Measurements from ENCODE around the gene H3-3A. TPM values are rescaled to one million over a fixed set of nuclear protein-coding genes. Genes with fewer than 3 reads are reported as not detected.
A peak's percentile ranks its signal among the peaks of the same experiment; 100 is the strongest.

H3-3A gene
- total and polyA plus RNA-seq, 8 donors = 444 to 1,270 (median 1,187) TPM

DNA sequence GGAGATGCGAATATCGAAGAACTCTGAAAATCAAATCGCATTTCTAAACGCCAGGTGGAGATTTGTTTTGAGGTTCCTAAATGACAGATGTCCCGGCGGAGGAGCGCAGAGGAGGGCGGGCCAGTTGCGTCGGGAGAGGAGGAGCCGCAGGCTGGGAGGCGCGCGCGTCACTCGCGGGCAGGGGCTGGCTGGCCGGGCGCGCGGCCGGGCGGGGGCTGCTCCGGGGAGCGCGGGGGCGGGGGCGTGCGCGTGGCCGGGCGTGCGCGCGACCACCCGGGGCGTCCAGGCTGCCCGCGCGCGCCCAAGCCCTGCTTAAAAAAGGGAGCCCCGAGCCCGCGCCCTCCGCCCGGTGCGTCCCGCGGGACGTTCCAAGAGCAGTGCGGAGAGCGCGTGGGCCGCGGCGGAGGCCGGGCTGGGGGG lies 47.3 kb downstream of the H3-3A start:
- Histone ChIP-seq H3K27me3 (no peaks in the 10 kb centered on the region), H3K27ac (peak overlapping the region; percentile 96 to 98), H3K4me3 (peak overlapping the region; percentile 60 to 69), H3K9me3 (no peaks in the 10 kb centered on the region), H3K36me3 (no peaks in the 10 kb centered on the region), H3K4me1 (peaks cover 5 to 24% of the 10 kb centered on the region in 2 donors)
- intact Hi-C loops (cut with DNase I) = no loop called here
- ATAC-seq (peak; percentile 93), DNase-seq (peak; percentile 87 to 94 (median 92))
- no peak for TF ChIP-seq CTCF (IDR thresholded peaks at IDR 0.05)

- Histone ChIP-seq H3K27ac (peak overlapping the region; percentile 96 to 98), H3K4me1 (peaks cover 5 to 24% of the 10 kb centered on the region in 2 donors), H3K27me3 (no peaks in the 10 kb centered on the region), H3K36me3 (no peaks in the 10 kb centered on the region), H3K9me3 (no peaks in the 10 kb centered on the region), H3K4me3 (peak overlapping the region; percentile 60 to 69)
- intact Hi-C loops (cut with DNase I) = no loop called here
- TF ChIP-seq CTCF (IDR thresholded peaks at IDR 0.05) = no peak
- ATAC-seq (peak; percentile 76), DNase-seq (peak; percentile 73 to 92 (median 78))
These were observed 48.0 kb downstream of the H3-3A start for GRCh38 chr1:226110249-226111097.

- Histone ChIP-seq H3K27ac (peak overlapping the region; percentile 96 to 98), H3K27me3 (no peaks in the 10 kb centered on the region), H3K36me3 (no peaks in the 10 kb centered on the region), H3K4me1 (peaks cover 5 to 24% of the 10 kb centered on the region in 2 donors), H3K4me3 (peak overlapping the region; percentile 60 to 69), H3K9me3 (no peaks in the 10 kb centered on the region)
- DNase-seq (no peak), ATAC-seq (no peak)
- intact Hi-C loops (cut with DNase I) = no loop called here
- TF ChIP-seq CTCF (IDR thresholded peaks at IDR 0.05) = no peak
These were observed 48.8 kb downstream of the H3-3A start for GRCh38 chr1:226111098-226111882.

- DNase-seq (peak in 1 of 4 donors; percentile 25), ATAC-seq (no peak)
- TF ChIP-seq CTCF (IDR thresholded peaks at IDR 0.05) = no peak
- Histone ChIP-seq H3K27me3 (no peaks in the 10 kb centered on the region), H3K4me1 (peaks cover 5 to 24% of the 10 kb centered on the region in 2 donors), H3K4me3 (no peak overlapping the region), H3K27ac (no peak overlapping the region), H3K9me3 (no peaks in the 10 kb centered on the region), H3K36me3 (no peaks in the 10 kb centered on the region)
- intact Hi-C loops (cut with DNase I) = no loop called here
These were observed 49.4 kb downstream of the H3-3A start for GRCh38 chr1:226111883-226112261.

GRCh38 chr1:226112626-226113025 lies 50.1 kb downstream of the H3-3A start:
- no peak for TF ChIP-seq CTCF (IDR thresholded peaks at IDR 0.05)
- no peaks in the 10 kb centered on the region for H3K27me3 ChIP-seq
- intact Hi-C loops (cut with DNase I) = no loop called here
- H3K9me3 ChIP-seq = no peaks in the 10 kb centered on the region
- H3K36me3 ChIP-seq = no peaks in the 10 kb centered on the region
- H3K4me3 ChIP-seq = no peak overlapping the region
- no peak overlapping the region for H3K27ac ChIP-seq
- peaks cover 5 to 24% of the 10 kb centered on the region in 2 donors for H3K4me1 ChIP-seq
- DNase-seq (no peak), ATAC-seq (no peak)
